Measurements from ENCODE around the gene KLK4.

GRCh38 chr19:50874211-50874610, 37.0 kb downstream of the KLK4 start:
- TF ChIP-seq ATF3 (IDR thresholded peaks at IDR 0.05): no peak
- TF ChIP-seq POLR2A (IDR thresholded peaks at IDR 0.05; ENCODE audit: borderline replicate concordance, extremely low read depth, insufficient read depth, insufficient read length): no peak
- no peak for TF ChIP-seq CTCF (IDR thresholded peaks at IDR 0.05 in 2 of 3, conservative IDR thresholded peaks at IDR 0.05 in 1 of 3; ENCODE audit: borderline replicate concordance in 1 of 3, insufficient read depth in 1 of 3, low read depth in 2 of 3, low read length in 2 of 3)
- TF ChIP-seq, protein P1, sequence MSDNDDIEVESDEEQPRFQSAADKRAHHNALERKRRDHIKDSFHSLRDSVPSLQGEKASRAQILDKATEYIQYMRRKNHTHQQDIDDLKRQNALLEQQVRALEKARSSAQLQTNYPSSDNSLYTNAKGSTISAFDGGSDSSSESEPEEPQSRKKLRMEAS (IDR thresholded peaks at IDR 0.05): no peak
- TF ChIP-seq ZBTB33 (IDR thresholded peaks at IDR 0.05; ENCODE audit: extremely low read depth, insufficient replicate concordance, low read length): no peak
